ENCODE data around the gene PCK1. TPM values are rescaled to one million over a fixed set of nuclear protein-coding genes. Genes with fewer than 3 reads are reported as not detected.

The PCK1 gene
- total RNA-seq, 4 donors from 2014 or later: 2.2 to 6.3 (median 5.2) TPM

- Histone ChIP-seq H3K27me3 (peaks cover 92% of the 10 kb centered on the region), H3K27ac (no peak overlapping the region), H3K4me1 (peaks cover 12% of the 10 kb centered on the region), H3K9me3 (no peaks in the 10 kb centered on the region), H3K36me3 (no peaks in the 10 kb centered on the region), H3K4me3 (no peak overlapping the region)
- DNase-seq (ENCODE audit: low spot score in 2 of 2): no peak
- 75% methylated on average over 6 of the region's 10 CpGs for WGBS
- no peak for TF ChIP-seq EP300 (IDR thresholded peaks at IDR 0.05)
- no peak for TF ChIP-seq CTCF (IDR thresholded peaks at IDR 0.05)
- TF ChIP-seq POLR2AphosphoS5 (IDR thresholded peaks at IDR 0.05): no peak
- no peak for TF ChIP-seq POLR2A (IDR thresholded peaks at IDR 0.05)
Measured at GRCh38 chr20:57578476-57579165, 17.7 kb downstream of the PCK1 start.

GRCh38 chr20:57579331-57579897, 18.5 kb downstream of the PCK1 start:
- DNase-seq (ENCODE audit: low spot score in 2 of 2): no peak
- Histone ChIP-seq H3K9me3 (no peaks in the 10 kb centered on the region), H3K4me1 (peaks cover 12% of the 10 kb centered on the region), H3K27me3 (peaks cover 92% of the 10 kb centered on the region), H3K27ac (no peak overlapping the region), H3K4me3 (no peak overlapping the region), H3K36me3 (no peaks in the 10 kb centered on the region)
- WGBS: 32% methylated on average over 7 of the region's 11 CpGs
- TF ChIP-seq EP300 (IDR thresholded peaks at IDR 0.05) (no peak), CTCF (IDR thresholded peaks at IDR 0.05) (no peak), POLR2AphosphoS5 (IDR thresholded peaks at IDR 0.05) (no peak), POLR2A (IDR thresholded peaks at IDR 0.05) (no peak)

GRCh38 chr20:57579898-57580447, 19.1 kb downstream of the PCK1 start:
- no peaks in the 10 kb centered on the region for H3K36me3 ChIP-seq
- no peaks in the 10 kb centered on the region for H3K9me3 ChIP-seq
- 16% methylated on average over 21 of the region's 21 CpGs for WGBS
- H3K27me3 ChIP-seq: peaks cover 92% of the 10 kb centered on the region
- TF ChIP-seq CTCF (IDR thresholded peaks at IDR 0.05) (no peak), EP300 (IDR thresholded peaks at IDR 0.05) (no peak), POLR2AphosphoS5 (IDR thresholded peaks at IDR 0.05) (no peak), POLR2A (IDR thresholded peaks at IDR 0.05) (no peak)
- H3K4me3 ChIP-seq: no peak overlapping the region
- no peak for DNase-seq (ENCODE audit: low spot score in 2 of 2)
- H3K27ac ChIP-seq: no peak overlapping the region
- peaks cover 12% of the 10 kb centered on the region for H3K4me1 ChIP-seq

GRCh38 chr20:57580478-57581201, 19.7 kb downstream of the PCK1 start:
- DNase-seq (ENCODE audit: low spot score in 2 of 2): no peak
- 65% methylated on average over 13 of the region's 13 CpGs for WGBS
- H3K9me3 ChIP-seq: no peaks in the 10 kb centered on the region
- peaks cover 92% of the 10 kb centered on the region for H3K27me3 ChIP-seq
- TF ChIP-seq POLR2A (IDR thresholded peaks at IDR 0.05) (no peak), CTCF (IDR thresholded peaks at IDR 0.05) (no peak), POLR2AphosphoS5 (IDR thresholded peaks at IDR 0.05) (no peak), EP300 (IDR thresholded peaks at IDR 0.05) (no peak)
- no peaks in the 10 kb centered on the region for H3K36me3 ChIP-seq
- H3K4me1 ChIP-seq: peaks cover 12% of the 10 kb centered on the region
- no peak overlapping the region for H3K4me3 ChIP-seq
- no peak overlapping the region for H3K27ac ChIP-seq

Data from suprapubic skin (tissue), 4 donors.